Endodermal cell (in vitro differentiated cells): ENCODE results near the gene EPHA4. TPM values are rescaled to one million over a fixed set of nuclear protein-coding genes. Genes with fewer than 3 reads are reported as not detected.

Experiments used
- DNase-seq: peaks from one replicate; pipeline ENCODE4 v3.0.0-alpha.2; 2017
- H3K27ac ChIP-seq: 2 replicates; pipeline ENCODE4 v1.5.1; 2013; ENCODE audit warnings: mild to moderate bottlenecking, low read depth, low read length, moderate library complexity
- H3K27me3 ChIP-seq: 2 replicates; pipeline ENCODE4 v1.6.1; 2013; ENCODE audit warnings: mild to moderate bottlenecking, low read length, moderate library complexity; ENCODE audit not compliant: insufficient read depth, control insufficient read depth, poor library complexity, severe bottlenecking
- H3K36me3 ChIP-seq: 2 replicates; pipeline ENCODE4 v1.7.0; 2013; ENCODE audit warnings: mild to moderate bottlenecking, low read length, moderate library complexity; ENCODE audit not compliant: control insufficient read depth, insufficient read depth
- H3K4me1 ChIP-seq: one replicate; pipeline ENCODE4 v1.7.0; 2013; ENCODE audit warnings: low read length; ENCODE audit not compliant: control insufficient read depth, insufficient read depth
- H3K4me3 ChIP-seq: 2 replicates; pipeline ENCODE4 v1.5.1; 2013; ENCODE audit warnings: mild to moderate bottlenecking, low read length, moderate library complexity
- H3K9ac ChIP-seq: 2 replicates; pipeline ENCODE4 v1.6.1; 2013; ENCODE audit warnings: mild to moderate bottlenecking, low read length, moderate library complexity; ENCODE audit not compliant: poor library complexity, severe bottlenecking; ENCODE audit errors: extremely low read depth
- H3K9me3 ChIP-seq: 2 replicates; pipeline ENCODE4 v1.6.1; 2013; ENCODE audit warnings: mild to moderate bottlenecking, low read length, moderate library complexity; ENCODE audit not compliant: control insufficient read depth
- H3K27ac Mint-ChIP-seq: 2 replicates; pipeline ENCODE4 v1.8.0; 2020; ENCODE audit warnings: mixed read lengths
- H3K27me3 Mint-ChIP-seq: 2 replicates; pipeline ENCODE4 v1.8.0; 2021; ENCODE audit warnings: mild to moderate bottlenecking, mixed read lengths; ENCODE audit not compliant: insufficient read depth
- H3K36me3 Mint-ChIP-seq: 2 replicates; pipeline ENCODE4 v1.8.0; 2020; ENCODE audit warnings: low read depth, mixed read lengths
- H3K4me1 Mint-ChIP-seq: 2 replicates; pipeline ENCODE4 v1.8.0; 2020; ENCODE audit warnings: mixed read lengths
- H3K4me3 Mint-ChIP-seq: 2 replicates; pipeline ENCODE4 v1.8.0; 2020; ENCODE audit warnings: mild to moderate bottlenecking, moderate library complexity, mixed read lengths
- H3K9me3 Mint-ChIP-seq: 2 replicates; pipeline ENCODE4 v1.8.0; 2020; ENCODE audit warnings: mild to moderate bottlenecking, mixed read lengths
- CTCF ChIP-seq: fragments of 200-600 bp; sonication (generic); conservative IDR thresholded peaks from 2 replicates; pipeline ENCODE4 v1.5.0; 2021; ENCODE audit warnings: antibody characterized with exemption, mild to moderate bottlenecking
- WGBS, 2 experiments: methylation state at CpG; one replicate each; pipeline versions ENCODE4 v1.1.5 to v1.1.7; 2013; ENCODE audit warnings: missing lambda C conversion rate in 2 of 2, mixed read lengths in 1 of 2; ENCODE audit not compliant: insufficient coverage in 1 of 2, insufficient read length in 1 of 2; 5-methylcytosine and 5-hydroxymethylcytosine counted together
- total RNA-seq, 2 donors: library from RNA; stranded (reverse); fragmentation: NEBNext Ultra II Directional in 1 of 2; extraction: Animal tissue kit (Norgen Biotek cat#: 25700) in 1 of 2; gene quantifications; 2 replicates in 1 of 2; 3 replicates in 1 of 2; pipeline ENCODE4 v1.2.1, GENCODE V29; 2021

The EPHA4 gene
- total RNA-seq, 2 donors from 2014 or later: 74.1 to 87.3 TPM

GRCh38 chr2:221559991-221560390 lies 12.1 kb downstream of the EPHA4 start:
- H3K36me3 Mint-ChIP-seq: peaks cover 42% of the 10 kb centered on the region
- H3K9me3 Mint-ChIP-seq: no peaks in the 10 kb centered on the region
- peaks cover 10% of the 10 kb centered on the region for H3K4me1 ChIP-seq
- peaks cover 47% of the 10 kb centered on the region for H3K4me1 Mint-ChIP-seq
- 17 to 72% methylated on average over 1 to 5 of the region's 5 CpGs for WGBS, 2 experiments
- no peaks in the 10 kb centered on the region for H3K9me3 ChIP-seq
- no peak overlapping the region for H3K4me3 ChIP-seq
- peak overlapping the region; percentile 40 for H3K27ac ChIP-seq
- H3K27me3 ChIP-seq: no peaks in the 10 kb centered on the region
- H3K27ac Mint-ChIP-seq: no peak overlapping the region
- H3K27me3 Mint-ChIP-seq: no peaks in the 10 kb centered on the region
- H3K36me3 ChIP-seq: peaks cover 66% of the 10 kb centered on the region
- no peak for TF ChIP-seq CTCF
- DNase-seq: no peak
- no peak overlapping the region for H3K9ac ChIP-seq
- no peak overlapping the region for H3K4me3 Mint-ChIP-seq

GRCh38 chr2:221558107-221558506 lies 14.0 kb downstream of the EPHA4 start:
- Histone ChIP-seq H3K27ac (no peak overlapping the region), H3K9me3 (no peaks in the 10 kb centered on the region), H3K9ac (no peak overlapping the region), H3K36me3 (peaks cover 57% of the 10 kb centered on the region), H3K27me3 (no peaks in the 10 kb centered on the region), H3K4me3 (no peak overlapping the region), H3K4me1 (peaks cover 18% of the 10 kb centered on the region)
- Mint-ChIP-seq H3K9me3 (no peaks in the 10 kb centered on the region), H3K27me3 (no peaks in the 10 kb centered on the region), H3K27ac (no peak overlapping the region), H3K36me3 (peaks cover 31% of the 10 kb centered on the region), H3K4me3 (no peak overlapping the region), H3K4me1 (peaks cover 52% of the 10 kb centered on the region)
- no peak for TF ChIP-seq CTCF
- WGBS, 2 experiments: 100% methylated on average over 3 of the region's 3 CpGs; no CpG with 5 or more reads in 1 of the 2 experiments
- DNase-seq: no peak

- H3K9me3 ChIP-seq: peaks cover 5% of the 10 kb centered on the region
- 65 to 76% methylated on average over 2 of the region's 2 CpGs for WGBS, 2 experiments
Observed at GRCh38 chr2:221555494-221555846, 16.6 kb downstream of the EPHA4 start.

More at GRCh38 chr2:221555494-221555846, 16.6 kb downstream of the EPHA4 start:
- no peaks in the 10 kb centered on the region for H3K9me3 Mint-ChIP-seq
- peaks cover 20% of the 10 kb centered on the region for H3K36me3 Mint-ChIP-seq
- Histone ChIP-seq H3K4me1 (peaks cover 30% of the 10 kb centered on the region), H3K27ac (peak overlapping the region; percentile 75), H3K9ac (no peak overlapping the region), H3K36me3 (peaks cover 50% of the 10 kb centered on the region), H3K27me3 (no peaks in the 10 kb centered on the region), H3K4me3 (peak overlapping the region; percentile 16)
- peak overlapping the region; percentile 20 for H3K27ac Mint-ChIP-seq
- H3K27me3 Mint-ChIP-seq: no peaks in the 10 kb centered on the region
- DNase-seq: no peak
- no peak for TF ChIP-seq CTCF
- peaks cover 62% of the 10 kb centered on the region for H3K4me1 Mint-ChIP-seq
- H3K4me3 Mint-ChIP-seq: peak overlapping the region; percentile 16
